ENCODE measurements around the gene CYFIP2. TPM values are rescaled to one million over a fixed set of nuclear protein-coding genes. Genes with fewer than 3 reads are reported as not detected.

The CYFIP2 gene
- total and polyA plus RNA-seq, 4 experiments from 2014 or later = 317 to 516 (median 379) TPM

- ChIA-PET POLR2A (ENCODE audit: partially characterized antibody) (no interaction called here), CTCF (ENCODE audit: partially characterized antibody) (interaction anchor here (0.7 to 1.4 kb wide), 2 partner anchors 275 to 299 kb away, joined by 3 read pairs; partner anchors contain the start of gene LSM11)
- intact Hi-C loops (cut with micrococcal nuclease) = no loop called here
- Mint-ChIP-seq H3K4me1 (no peaks in the 10 kb centered on the region), H3K4me3 (no peak overlapping the region), H3K27ac (no peak overlapping the region), H3K27me3 (no peaks in the 10 kb centered on the region), H3K9me3 (no peaks in the 10 kb centered on the region), H3K36me3 (no peaks in the 10 kb centered on the region)
- no peak overlapping the region for H3K4me3 ChIP-seq (ENCODE audit: low read length in 2 of 2)
- H3K27ac ChIP-seq (ENCODE audit: low read depth, low read length) = no peak overlapping the region
- no peaks in the 10 kb centered on the region for H3K9me3 ChIP-seq (ENCODE audit: control insufficient read depth in 1 of 2, low read length in 2 of 2)
- no peaks in the 10 kb centered on the region for H3K36me3 ChIP-seq (ENCODE audit: insufficient read depth, low read length)
- DNase-seq = no peak
- no peaks in the 10 kb centered on the region for H3K27me3 ChIP-seq (ENCODE audit: insufficient read depth, low read length)
- no peaks in the 10 kb centered on the region for H3K4me1 ChIP-seq (ENCODE audit: insufficient read depth, low read length)
These were observed 178.3 kb downstream of the CYFIP2 start for GRCh38 chr5:157444224-157444623.

Other genes starting within 250 kb of the CYFIP2 start
- gene HAVCR1, start 207.0 kb upstream of the CYFIP2 start, total RNA-seq = 10 to 100 TPM in 1 of 2 experiments, 1 to 10 TPM in 1; 5.7 to 10.1 TPM
- gene HAVCR1, start 207.0 kb upstream of the CYFIP2 start, polyA plus RNA-seq = under 1 TPM; 0.91 TPM
- 1 to 10 TPM; 2.7 to 4.5 TPM for gene HAVCR2, start 157.1 kb upstream of the CYFIP2 start, total RNA-seq
- 1 to 10 TPM; 4.9 to 8.4 TPM for gene HAVCR2, start 157.1 kb upstream of the CYFIP2 start, polyA plus RNA-seq
- 10 to 100 TPM; 18.9 to 20.3 TPM for gene MED7, start 123.3 kb upstream of the CYFIP2 start, total RNA-seq
- 10 to 100 TPM; 13.6 to 16.6 TPM for gene MED7, start 123.3 kb upstream of the CYFIP2 start, polyA plus RNA-seq
- not detected for gene GARIN3, start 99.9 kb upstream of the CYFIP2 start, total RNA-seq
- not detected for gene GARIN3, start 99.9 kb upstream of the CYFIP2 start, polyA plus RNA-seq
- gene ITK, start 85.3 kb upstream of the CYFIP2 start, total RNA-seq = 100 to 1,000 TPM; 398 to 421 TPM
- 100 to 1,000 TPM; 141 to 178 TPM for gene ITK, start 85.3 kb upstream of the CYFIP2 start, polyA plus RNA-seq
- gene NIPAL4, start 194.1 kb downstream of the CYFIP2 start, total RNA-seq = not detected
- not detected for gene NIPAL4, start 194.1 kb downstream of the CYFIP2 start, polyA plus RNA-seq

All from CD4-positive, alpha-beta memory T cell (primary cell).